ENCODE results near the gene PDCD4.

PDCD4 gene

GRCh38 chr10:110842326-110842904, 29.3 kb upstream of the PDCD4 start:
- no peak for DNase-seq

GRCh38 chr10:110843031-110843430, 28.7 kb upstream of the PDCD4 start:
- DNase-seq, result no peak

GRCh38 chr10:110843796-110844616, 27.7 kb upstream of the PDCD4 start:
- no peak for DNase-seq

DNA sequence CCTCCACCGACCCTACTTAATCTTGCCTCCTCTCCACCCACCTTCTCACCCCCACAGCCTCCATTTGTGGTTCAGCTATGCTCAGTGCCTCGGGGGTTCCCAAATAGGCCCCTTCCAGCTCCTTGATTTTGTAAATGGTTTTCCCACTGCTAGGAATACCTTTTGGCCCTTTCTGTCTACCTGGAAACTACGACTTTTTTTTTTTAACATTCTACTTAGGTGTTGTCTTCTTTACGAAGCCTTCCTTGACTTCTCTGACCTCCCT, 27.2 kb upstream of the PDCD4 start:
- no peak for DNase-seq

DNA sequence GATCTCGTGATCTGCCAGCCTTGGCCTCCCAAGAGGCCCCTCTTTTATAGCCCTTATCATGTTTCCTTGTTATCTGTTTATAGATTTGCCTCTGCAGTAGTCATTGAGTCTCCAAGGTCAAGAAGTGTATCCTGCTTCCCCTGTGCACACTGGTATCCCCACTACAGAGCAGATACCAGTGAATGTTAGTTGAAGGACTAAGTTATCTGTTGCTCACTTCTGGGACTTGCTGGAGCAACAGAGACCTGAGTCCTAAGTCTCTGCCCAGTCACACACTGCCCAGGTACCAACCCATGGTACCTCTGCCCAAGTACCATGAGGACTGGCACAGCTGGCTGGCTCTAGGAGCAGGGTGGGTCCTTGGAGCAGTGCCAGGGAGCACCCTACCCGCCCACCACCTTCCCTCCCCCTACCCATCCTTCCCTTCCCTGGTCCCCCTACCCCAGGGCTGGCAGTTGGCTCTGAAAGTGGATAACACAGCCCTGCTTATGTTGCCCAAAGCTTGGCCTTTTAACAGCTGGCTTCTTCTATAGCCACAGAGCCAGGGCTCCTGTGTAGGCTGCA, 26.5 kb upstream of the PDCD4 start:
- no peak for DNase-seq

GRCh38 chr10:110845756-110846620, 25.7 kb upstream of the PDCD4 start:
- no peak for DNase-seq

- DNase-seq, result no peak
Measured at GRCh38 chr10:110847374-110847773, 24.4 kb upstream of the PDCD4 start.

- no peak for DNase-seq
Measured at GRCh38 chr10:110848106-110848505, 23.6 kb upstream of the PDCD4 start.

GRCh38 chr10:110850099-110850498, 21.6 kb upstream of the PDCD4 start:
- DNase-seq, result no peak

GRCh38 chr10:110851020-110851612, 20.6 kb upstream of the PDCD4 start:
- DNase-seq, result no peak

GRCh38 chr10:110852255-110852896, 19.4 kb upstream of the PDCD4 start:
- no peak for DNase-seq

DNA sequence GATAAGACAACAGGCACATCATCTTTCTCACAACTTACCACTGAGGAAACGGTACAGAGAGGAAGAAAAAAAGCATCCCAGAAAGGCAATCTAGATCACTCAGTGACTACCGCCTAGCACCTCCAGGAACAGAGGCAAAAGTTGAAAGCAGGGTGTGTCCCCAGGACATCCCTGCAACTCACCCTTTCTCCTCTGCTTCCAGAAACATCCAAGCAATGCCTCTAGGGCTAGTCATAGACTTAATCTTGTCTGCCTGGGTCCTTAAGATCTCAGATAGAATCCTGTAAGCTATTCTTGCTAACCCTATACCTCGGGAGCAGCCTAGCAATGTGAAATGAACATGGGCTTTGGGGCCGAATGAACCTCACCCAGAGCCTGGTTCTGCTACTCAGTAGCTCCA, 18.8 kb upstream of the PDCD4 start:
- no peak for DNase-seq

GRCh38 chr10:110853921-110854605, 17.7 kb upstream of the PDCD4 start:
- DNase-seq, result no peak

DNA sequence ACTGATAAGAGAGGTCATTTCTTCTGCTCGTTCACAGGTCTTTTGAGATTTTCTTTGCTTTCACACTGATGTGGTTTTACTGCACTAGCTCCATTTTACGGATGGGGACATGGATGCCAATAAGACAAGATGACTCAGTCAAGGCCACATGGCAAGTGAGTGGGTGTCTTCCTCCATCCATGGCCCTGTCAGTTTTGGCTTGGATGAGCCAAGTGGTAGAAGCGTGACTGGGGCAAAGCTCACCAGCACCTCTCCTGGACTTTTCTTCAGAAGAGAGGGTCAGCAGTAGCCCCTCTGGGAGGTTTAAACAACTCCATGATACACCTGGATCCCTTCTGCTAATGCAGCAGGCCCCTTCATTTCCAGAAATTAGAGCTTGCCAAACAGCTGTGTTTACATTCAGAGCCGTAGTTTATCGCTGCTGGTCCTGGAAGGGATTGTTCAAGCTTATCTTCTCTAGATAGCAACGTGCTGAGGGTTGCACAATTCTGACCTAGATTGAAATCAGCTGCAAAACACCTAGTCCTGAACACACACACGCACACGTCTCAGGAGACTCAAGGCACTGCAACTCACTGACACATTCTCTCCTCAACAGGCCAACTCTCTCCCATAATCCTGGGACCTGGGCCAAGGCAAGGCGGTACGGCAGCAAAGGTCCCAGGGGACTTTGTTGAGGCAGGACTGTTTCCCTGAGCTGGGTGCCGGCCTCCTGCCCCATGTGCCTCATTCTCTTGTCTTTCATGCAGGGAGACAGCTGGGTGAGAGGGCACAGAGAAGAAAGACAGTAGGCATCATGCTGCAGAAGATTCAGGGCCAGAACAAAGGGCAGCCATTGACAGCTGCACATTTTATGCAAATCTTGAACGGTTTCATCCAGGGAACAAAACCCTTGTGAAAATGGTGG, 14.2 kb upstream of the PDCD4 start:
- peak; percentile 48 for DNase-seq

DNA sequence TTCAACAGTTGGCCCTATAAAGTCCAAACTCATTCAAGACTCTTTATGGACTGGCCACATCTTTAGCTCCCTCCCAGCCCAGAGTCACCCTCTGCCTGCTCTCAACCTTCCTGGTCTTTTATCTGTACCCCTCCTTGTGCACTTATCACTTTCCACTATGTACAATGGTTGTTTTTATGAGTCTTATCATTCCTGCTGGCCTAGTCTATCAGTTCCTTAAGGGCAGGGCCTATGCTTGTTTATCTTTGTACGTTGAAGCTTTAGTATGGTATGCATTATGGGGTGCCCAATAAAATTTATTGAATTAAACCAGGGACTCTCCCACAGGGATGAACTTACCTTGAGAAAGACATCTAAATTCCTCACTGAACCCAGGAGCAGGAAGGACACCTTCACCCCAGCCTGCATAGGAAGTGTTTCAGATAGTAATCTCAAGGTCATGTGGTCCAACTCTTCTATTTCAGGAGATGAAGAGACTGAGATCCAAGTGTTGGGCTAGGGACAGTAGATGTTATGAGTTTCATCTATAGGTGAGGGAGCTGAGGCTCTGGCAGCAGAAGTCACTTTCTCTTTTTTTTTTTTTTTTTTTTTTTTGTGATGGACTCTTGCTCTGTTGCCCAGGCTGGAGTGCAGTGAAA, 13.3 kb upstream of the PDCD4 start:
- DNase-seq, result no peak

- no peak for DNase-seq
Measured at GRCh38 chr10:110859206-110859972, 12.3 kb upstream of the PDCD4 start.

DNA sequence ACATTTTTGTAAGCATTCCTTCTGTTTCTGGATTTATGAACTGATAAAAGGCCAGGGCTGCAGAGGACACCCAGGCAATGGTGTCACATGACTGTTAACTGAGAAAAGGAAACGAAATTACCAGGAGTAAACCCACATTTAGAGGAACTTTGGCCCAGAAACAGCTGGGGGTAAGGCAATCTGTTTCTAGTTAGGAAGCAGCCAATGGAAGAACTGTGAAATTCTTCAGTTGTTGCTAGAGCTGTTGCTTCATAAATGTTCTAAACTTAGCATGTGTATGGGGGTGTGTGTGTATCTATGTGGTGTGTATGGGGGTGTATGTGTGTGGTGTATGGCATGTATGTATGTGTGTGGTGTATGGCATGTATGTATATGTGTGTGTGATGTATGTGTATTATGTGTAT, 11.8 kb upstream of the PDCD4 start:
- peak; percentile 54 for DNase-seq

GRCh38 chr10:110860576-110861241, 11.0 kb upstream of the PDCD4 start:
- DNase-seq, result no peak

DNA sequence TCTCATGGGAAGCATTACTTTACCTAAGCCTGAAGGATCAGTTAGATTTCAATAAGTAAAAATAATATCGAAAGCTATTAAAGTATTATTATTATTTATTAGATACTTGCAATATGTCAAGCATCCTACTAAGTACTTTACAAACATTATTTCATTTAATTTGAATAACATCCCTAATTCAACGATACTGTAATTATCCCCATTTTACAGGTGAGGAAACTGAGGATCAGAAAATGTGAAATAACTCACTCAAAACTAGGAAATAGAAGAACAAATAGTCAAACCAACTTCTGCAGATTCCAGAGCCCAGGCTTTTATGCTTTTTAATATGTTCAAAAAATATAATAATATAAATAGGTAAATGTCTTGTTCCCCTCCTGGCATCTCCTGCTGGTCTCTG, 10.3 kb upstream of the PDCD4 start:
- no peak for DNase-seq
